ENCODE measurements around the gene NUCB1. TPM values are rescaled to one million over a fixed set of nuclear protein-coding genes. Genes with fewer than 3 reads are reported as not detected.

Gene NUCB1
- total RNA-seq, 1 donor from 2014 or later, result 215 TPM

DNA sequence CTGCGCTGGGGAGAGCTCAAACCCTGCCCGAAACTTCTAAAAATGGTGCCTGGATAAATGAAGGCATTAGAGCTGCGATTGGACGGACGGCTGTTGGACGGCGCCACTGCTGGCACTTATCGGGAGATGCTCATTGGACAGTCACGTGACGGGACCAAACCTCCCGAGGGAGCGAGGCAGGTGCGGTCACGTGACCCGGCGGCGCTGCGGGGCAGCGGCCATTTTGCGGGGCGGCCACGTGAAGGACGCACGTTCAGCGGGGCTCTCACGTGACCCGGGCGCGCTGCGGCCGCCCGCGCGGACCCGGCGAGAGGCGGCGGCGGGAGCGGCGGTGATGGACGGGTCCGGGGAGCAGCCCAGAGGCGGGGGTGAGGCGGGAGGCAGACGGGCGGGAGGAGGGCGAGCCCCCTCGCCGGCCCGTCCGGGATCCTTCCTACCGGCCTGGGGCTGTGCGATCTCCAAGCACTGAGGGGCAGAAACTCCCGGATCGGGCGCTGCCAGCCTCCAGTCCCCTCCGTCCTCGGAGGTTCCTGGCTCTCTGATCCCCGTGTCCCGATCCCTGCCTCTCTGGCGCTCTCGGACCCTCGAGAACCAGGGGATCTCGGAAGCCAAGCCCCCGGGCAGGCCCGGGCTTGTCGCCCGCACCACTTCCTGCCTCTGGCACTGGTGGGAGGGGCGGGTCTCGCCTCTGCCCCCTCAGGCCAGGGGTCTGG, 54.6 kb downstream of the NUCB1 start, which contains the start of gene BAX:
TSS of gene BAX (plus strand) at position 281 of the 713 bp plus-strand sequence. CDS start at position 335, 54 bp downstream.
- TF ChIP-seq, protein P1, sequence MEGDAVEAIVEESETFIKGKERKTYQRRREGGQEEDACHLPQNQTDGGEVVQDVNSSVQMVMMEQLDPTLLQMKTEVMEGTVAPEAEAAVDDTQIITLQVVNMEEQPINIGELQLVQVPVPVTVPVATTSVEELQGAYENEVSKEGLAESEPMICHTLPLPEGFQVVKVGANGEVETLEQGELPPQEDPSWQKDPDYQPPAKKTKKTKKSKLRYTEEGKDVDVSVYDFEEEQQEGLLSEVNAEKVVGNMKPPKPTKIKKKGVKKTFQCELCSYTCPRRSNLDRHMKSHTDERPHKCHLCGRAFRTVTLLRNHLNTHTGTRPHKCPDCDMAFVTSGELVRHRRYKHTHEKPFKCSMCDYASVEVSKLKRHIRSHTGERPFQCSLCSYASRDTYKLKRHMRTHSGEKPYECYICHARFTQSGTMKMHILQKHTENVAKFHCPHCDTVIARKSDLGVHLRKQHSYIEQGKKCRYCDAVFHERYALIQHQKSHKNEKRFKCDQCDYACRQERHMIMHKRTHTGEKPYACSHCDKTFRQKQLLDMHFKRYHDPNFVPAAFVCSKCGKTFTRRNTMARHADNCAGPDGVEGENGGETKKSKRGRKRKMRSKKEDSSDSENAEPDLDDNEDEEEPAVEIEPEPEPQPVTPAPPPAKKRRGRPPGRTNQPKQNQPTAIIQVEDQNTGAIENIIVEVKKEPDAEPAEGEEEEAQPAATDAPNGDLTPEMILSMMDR (IDR thresholded peaks at IDR 0.05), result peak; percentile 14
- Mint-ChIP-seq H3K36me3 (ENCODE audit: low read depth) (peaks cover 7% of the 10 kb centered on the region), H3K27ac (ENCODE audit: unreplicated experiment) (peak within 1 kb of the TSS; percentile 92), H3K4me1 (ENCODE audit: low read depth) (peaks cover 21% of the 10 kb centered on the region), H3K27me3 (ENCODE audit: low read depth) (no peaks in the 10 kb centered on the region), H3K9me3 (ENCODE audit: low read depth) (no peaks in the 10 kb centered on the region), H3K4me3 (ENCODE audit: unreplicated experiment) (peak within 1 kb of the TSS; percentile 85)
- peak; percentile 99 for DNase-seq (ENCODE audit: low spot score)

DNA sequence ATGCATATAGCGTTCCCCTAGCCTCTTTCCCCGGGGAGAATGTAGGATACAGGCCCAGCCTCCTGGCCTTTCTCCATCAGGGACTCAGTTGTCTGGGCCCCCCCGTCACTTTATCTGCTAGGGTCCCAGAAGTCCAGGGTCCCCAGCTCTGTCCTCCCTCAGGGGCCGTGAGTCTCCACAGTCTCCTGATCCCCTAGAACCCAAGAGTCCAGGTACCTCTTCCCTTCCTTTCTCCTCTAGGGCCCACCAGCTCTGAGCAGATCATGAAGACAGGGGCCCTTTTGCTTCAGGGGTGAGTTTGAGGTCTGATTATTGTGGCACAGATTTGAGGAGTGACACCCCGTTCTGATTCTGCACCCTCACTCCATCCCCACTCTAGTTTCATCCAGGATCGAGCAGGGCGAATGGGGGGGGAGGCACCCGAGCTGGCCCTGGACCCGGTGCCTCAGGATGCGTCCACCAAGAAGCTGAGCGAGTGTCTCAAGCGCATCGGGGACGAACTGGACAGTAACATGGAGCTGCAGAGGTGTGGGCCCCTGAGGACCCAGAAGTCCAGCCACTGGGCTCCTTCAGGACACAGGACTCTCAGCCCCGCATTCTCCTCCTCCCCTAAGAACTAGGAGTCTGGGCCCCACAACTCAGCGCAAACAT, 55.3 kb downstream of the NUCB1 start:
- Mint-ChIP-seq H3K9me3 (ENCODE audit: low read depth) (no peaks in the 10 kb centered on the region), H3K4me3 (ENCODE audit: unreplicated experiment) (peak overlapping the region; percentile 85)

DNA sequence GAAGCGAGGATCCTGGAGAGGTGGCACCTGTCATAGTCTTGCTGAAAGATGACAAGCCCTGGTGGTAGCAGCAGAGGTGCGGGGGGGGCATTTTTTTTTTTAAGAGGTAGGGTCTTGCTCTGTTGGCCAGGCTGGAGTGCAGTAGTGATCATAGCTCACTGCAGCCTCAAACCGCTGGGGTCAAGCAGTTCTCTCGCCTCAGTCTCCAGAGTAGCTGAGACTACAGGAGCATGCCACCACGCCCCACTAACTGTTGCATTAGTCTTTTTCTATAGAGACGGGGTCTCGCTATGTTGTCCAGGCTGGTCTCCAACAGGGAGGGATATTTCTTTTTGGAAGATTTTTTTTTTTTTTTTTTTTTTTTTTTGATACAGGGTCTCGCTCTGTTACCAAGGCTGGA, 57.9 kb downstream of the NUCB1 start:
- Mint-ChIP-seq H3K9me3 (ENCODE audit: low read depth) (no peaks in the 10 kb centered on the region), H3K27me3 (ENCODE audit: low read depth) (no peaks in the 10 kb centered on the region), H3K4me1 (ENCODE audit: low read depth) (peaks cover 37% of the 10 kb centered on the region), H3K27ac (ENCODE audit: unreplicated experiment) (peak overlapping the region; percentile 17), H3K4me3 (ENCODE audit: unreplicated experiment) (no peak overlapping the region), H3K36me3 (ENCODE audit: low read depth) (peaks cover 13% of the 10 kb centered on the region)
- DNase-seq (ENCODE audit: low spot score), result no peak
- TF ChIP-seq, protein P1 (IDR thresholded peaks at IDR 0.05), result no peak

More for the DNA sequence above, 55.3 kb downstream of the NUCB1 start:
- Mint-ChIP-seq H3K4me1 (ENCODE audit: low read depth) (peaks cover 21% of the 10 kb centered on the region), H3K27ac (ENCODE audit: unreplicated experiment) (peak overlapping the region; percentile 92), H3K27me3 (ENCODE audit: low read depth) (no peaks in the 10 kb centered on the region), H3K36me3 (ENCODE audit: low read depth) (peaks cover 7% of the 10 kb centered on the region)
- TF ChIP-seq, protein P1 (IDR thresholded peaks at IDR 0.05), result no peak
- no peak for DNase-seq (ENCODE audit: low spot score)

DNA sequence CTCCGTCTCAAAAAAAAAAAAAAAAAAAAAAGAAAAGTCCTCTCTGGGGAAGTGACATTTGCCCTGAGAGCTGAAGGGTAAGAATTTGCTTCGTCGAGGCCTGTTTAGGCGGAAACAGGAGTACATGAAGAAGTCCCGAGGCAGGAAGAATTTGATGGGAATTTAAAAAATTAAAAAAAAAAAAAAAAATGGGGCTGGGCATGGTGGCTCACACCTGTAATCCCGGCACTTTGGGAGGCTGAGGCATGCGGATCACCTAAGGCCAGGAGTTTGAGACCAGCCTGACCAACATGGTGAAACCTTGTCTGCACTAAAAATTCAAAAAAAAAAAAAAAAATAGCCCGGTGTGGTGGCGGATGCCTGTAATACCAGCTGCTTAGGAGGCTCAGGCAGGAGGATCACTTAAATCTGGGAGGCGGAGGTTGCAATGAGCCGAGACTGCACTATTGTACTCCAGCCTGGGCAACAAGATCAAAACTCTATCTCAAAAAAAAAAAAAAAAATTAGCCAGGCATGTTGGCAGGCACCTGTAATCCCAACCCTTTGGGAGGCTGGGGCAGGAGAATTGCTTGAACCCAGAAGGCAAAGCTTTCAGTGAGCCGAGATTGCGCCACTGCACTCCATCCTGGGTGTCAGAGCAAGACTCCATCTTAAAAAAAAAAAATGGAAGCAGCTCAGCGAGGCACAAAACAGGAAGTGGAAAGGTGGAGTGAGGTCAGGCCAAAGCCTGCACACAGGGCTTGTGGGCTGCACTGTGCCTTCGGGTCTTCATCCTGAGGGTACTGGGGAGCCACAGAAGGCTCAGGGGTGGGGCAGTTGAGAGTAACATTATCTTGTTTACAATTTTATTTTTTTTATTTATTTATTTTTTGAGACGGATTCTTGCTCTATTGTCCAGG, 59.5 kb downstream of the NUCB1 start:
- H3K4me3 Mint-ChIP-seq (ENCODE audit: unreplicated experiment), result no peak overlapping the region
- TF ChIP-seq, protein P1 (IDR thresholded peaks at IDR 0.05), result no peak
- H3K27ac Mint-ChIP-seq (ENCODE audit: unreplicated experiment), result no peak overlapping the region
- peaks cover 49% of the 10 kb centered on the region for H3K4me1 Mint-ChIP-seq (ENCODE audit: low read depth)
- no peaks in the 10 kb centered on the region for H3K27me3 Mint-ChIP-seq (ENCODE audit: low read depth)
- no peaks in the 10 kb centered on the region for H3K9me3 Mint-ChIP-seq (ENCODE audit: low read depth)
- peaks cover 13% of the 10 kb centered on the region for H3K36me3 Mint-ChIP-seq (ENCODE audit: low read depth)
- no peak for DNase-seq (ENCODE audit: low spot score)
